ENCODE data around the gene NELL2.
"Not testable (repeated sequence)": the region's sequence is repeated elsewhere in the genome, so short reads cannot be mapped to it uniquely, and the experiment has no call there.

NELL2 gene

DNA sequence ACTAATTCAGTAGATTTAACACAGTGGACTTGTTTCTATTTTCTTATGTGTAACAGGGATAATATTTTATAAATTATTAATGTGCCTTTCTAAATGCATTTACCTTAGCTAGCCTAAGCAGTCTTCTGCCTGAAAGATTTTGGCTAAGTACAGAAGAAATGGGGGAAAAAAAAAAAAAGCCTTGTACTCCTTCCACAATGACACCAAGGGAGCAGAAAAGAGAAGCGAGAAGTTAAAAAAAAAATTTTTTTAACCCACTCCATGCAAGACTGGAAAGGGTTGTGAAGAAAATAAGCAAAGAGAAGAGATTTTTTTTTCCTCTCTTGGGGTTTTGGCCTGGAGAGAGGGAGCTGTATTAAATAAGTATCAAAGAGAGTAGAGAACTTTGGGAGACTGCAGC, 28.7 kb downstream of the NELL2 start:
- DNase-seq, result no peak

DNA sequence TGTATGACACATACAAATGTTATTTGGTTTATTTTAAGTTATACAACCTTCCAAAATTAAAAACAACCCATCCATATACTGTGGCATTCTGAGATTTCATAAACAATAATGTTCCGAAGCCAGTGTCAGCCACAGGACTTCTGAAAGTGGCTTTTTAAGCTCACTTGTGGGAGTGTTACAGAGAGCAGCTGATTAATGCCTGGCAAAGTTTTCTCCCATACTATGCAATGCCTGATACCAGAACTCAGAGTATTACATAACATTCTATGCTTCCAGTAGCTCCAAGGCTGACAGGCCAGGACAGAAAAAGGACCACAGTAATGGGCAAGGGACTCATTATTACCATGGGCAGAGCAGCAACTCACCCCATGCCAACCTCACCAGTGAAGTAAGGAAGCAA, 29.3 kb downstream of the NELL2 start:
- no peak for DNase-seq

DNA sequence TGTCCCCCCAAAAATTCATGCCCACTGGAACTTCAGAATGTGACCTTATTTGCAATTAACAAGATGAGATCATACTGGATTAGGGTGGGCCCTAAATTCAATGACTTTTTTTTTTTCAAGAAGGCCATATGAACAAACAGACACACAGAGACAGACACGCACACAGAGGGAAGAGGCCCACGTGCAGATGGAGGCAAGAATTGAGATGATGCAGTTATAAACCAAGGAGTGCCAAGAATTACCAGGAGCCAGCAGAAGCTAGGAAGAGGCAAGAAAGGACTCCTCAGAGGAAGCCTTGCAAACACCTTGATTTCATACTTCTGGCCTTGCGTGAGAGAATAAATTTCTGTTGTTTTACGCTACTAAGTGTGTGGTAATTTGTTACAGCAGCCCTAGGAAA, 33.4 kb downstream of the NELL2 start:
- DNase-seq, result no peak

DNA sequence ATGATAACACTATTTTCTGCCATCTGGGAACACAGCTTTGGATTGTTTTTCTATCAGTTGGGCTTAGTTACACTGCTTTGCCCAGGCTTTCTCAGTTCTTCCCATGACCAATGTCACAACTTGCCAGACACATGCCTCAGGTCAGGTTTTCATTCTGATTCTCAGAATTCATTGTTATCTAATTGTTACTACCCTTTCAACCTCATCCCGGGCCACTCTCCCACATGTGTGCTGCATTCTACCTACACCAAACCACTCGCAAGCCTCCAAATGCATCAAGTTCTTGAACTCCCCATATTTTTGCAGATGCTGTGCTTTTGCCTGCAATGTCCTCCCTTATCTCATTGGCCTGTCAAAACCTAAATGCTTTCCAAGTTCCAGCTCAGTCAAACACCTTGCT, 36.3 kb downstream of the NELL2 start:
- DNase-seq, result no peak

DNA sequence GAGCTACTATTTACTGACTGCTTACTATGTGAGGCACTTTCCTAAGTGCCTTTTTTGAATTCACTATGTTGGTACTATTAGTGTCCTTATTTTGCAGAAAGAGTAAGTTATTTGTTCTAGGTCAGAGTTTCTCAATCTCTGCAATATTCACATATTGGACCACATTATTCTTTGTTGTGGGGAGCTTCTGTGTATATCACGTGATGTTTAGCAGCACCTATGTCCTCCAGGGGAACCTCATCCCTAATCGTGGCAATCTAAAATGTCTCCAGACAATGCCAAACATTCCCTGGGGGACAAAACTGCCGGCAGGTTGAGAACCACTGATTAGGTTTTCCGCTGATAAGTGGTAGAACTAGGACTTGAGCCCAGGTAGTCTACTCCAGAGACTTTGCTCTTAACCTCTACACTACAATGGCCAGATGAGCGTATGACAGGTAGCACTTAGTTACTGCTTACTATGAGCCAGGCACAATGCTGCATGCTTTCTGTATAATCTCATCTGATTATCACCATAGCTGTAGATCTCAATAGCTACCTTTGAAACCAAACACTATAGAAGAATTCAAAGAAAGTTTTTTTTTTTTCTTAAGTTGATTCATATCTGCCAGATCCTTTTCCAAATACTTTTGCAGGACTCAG, 38.9 kb downstream of the NELL2 start:
- no peak for DNase-seq

DNA sequence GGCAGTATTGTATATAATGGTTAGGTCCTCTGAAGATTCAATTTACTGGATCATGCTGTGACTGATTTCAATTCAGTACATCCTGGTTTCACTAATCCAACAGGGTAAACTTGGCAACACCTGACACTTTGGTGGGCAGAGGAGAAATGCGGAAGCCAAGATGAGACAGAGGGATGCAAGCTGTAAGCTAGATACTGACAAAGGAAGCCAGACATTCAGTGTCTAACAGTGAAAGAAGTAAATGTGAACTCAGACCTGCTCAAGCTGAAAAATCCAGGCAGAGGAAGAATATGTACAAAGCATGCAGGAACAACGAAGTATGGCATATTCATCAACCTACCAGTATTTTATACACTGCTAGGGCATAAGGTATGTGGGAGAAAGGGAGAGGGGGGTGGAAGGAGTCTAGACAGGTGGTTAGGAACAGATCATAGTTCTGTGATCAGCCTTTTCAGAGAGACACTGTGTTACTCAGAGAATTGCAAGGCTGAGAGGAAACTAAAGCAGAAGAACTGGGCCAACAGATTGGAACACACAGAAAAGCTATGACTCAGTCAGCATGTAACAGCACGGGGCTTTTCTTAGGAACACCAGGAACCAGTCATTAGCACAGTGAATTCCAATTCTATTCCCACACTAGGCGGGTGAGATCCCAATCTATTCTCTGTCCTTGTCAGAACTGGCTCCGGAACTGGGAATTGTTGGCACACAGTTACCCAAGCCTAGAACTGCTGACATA, 40.3 kb downstream of the NELL2 start:
- DNase-seq, result no peak

DNA sequence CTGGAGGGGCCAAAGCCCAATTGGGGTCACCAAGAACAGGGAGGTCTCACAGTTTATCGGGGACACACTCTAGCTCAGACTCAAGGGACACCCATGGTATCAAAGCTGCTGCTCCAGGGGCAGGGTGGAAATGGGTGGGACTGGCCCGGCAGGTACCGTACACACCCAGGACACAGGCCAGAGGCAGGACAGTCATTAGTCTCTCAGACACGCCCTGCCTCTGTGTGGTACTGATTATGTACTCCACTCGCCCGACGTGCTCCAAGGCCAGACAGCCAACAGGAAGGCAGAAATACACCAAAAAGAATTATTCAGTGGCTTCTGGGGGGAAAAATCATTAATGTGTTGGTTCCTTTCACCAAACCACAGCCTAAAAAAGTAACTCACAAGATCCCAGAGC, 41.1 kb downstream of the NELL2 start:
- DNase-seq, result not testable (repeated sequence)

DNA sequence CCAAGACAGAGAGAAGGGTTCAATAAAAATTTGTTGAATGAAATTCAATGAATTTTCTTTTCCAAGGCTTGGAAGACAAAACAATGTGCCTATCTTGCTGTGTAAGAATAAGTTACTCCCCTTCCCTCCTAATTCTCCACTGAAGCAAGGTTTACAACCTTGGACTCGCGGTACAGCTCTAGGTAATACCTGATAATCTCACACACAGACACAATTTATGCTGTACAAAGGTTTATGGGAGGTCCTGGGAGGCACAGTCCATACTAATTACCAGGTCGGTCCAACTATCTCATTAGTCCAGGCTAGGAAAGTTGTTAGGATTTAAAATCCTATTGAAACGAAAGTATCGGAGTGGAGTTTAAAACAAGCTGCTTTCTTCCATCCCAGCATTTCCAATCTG, 42.6 kb downstream of the NELL2 start:
- no peak for DNase-seq

DNA sequence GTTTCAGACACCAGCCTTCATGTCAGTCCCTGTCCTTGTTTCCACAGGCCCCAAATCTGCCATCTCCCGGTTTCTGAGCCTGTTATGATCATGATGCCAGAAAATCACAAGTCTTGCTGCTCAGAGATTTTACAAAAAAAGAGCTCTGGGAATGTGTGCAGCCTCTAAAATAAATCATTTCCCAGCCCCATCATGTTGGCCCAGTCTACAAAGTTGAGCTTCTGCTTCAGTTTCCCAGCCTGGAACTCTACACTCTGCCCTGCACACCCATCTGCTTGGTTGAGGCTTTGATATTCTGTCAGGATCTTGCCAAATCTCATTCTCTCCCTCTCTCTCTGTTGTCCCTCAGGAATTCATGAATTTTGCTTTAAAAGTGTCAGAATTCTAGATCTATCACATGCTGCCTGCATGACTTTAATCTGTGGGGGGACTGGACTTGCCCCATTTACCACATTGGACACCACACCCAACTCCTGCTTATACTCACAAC, 45.5 kb downstream of the NELL2 start:
- DNase-seq, result no peak

DNA sequence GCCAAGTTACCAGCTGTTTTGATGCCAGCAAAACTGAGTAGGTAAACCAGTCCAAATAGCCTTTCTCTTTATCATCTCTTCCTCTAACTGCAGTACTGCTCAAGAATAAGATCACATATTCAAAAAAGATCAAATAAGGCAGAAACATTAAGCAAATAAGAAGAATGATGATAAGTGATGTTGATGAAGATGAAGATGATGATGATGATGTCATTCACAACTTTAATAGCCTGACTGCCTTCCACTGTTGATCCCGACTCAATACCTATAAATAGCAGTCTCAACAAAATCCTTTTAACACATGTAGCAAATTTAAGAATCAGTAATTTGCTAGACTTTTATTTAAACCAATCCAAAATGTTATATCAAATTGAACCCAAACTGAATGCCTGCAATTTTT, 47.1 kb downstream of the NELL2 start:
- no peak for DNase-seq

DNA sequence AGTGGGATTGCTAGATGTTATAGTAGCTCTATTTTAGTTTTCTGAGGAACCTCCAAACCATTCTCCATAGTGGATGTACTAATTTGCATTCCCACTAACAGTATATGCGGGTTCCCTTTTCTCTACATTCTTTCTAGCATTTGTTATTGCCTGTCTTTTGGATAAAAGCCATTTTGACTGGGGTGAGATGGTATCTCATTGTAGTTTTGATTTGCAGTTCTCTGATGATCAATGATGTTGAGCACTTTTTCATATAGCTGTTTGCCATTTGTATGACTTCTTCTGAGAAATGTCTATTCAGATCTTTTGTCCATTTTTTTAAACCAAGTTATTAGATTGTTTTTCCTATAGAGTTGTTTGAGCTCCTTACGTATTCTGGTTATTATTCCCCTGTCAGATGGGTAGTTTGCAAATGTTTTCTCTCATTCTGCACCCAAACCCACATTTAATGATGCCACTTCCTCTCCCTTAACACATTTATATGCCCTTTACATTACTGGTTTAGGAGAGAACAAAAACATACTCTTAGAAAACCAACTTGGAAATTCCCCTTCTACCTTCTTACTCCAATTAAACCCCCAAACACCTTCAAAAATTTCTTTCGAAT, 48.2 kb downstream of the NELL2 start:
- no peak for DNase-seq

DNA sequence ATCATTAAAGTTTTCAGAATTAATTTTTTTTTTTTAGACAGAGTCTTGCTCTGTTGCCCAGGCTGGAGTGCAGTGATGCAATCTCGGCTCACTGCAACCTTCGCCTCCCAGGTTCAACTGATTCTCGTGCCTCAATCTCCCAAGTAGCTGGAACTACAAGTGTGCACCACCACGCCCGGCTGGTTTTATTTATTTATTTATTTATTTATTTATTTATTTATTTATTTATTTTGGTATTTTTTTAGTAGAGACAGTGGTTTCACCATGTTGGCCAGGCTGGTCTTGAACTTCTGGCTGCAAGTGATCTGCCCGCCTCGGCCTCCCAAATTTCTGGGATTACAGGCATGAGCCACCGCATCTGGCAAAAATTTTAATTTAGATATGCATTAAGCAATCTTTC, 54.4 kb downstream of the NELL2 start:
- not testable (repeated sequence) for DNase-seq

DNA sequence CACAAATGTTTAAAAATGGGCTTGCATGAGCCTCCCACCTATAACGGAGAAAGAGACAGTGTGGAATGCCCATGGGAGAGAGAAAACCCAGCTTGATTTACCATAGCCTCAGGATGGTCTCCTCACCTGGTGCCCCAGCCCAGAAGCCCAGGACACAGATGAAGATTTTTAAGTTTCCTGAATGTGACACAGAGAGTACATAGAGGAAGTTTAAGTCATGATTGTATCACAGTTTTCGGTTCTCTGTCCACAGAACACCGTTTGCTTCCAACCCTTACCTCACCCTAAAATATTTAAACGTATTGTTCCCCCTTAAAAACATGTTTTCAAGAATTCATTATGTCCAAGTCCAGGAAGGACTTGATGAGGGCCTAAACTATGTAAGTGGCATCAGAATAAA, 56.2 kb downstream of the NELL2 start:
- no peak for DNase-seq

DNA sequence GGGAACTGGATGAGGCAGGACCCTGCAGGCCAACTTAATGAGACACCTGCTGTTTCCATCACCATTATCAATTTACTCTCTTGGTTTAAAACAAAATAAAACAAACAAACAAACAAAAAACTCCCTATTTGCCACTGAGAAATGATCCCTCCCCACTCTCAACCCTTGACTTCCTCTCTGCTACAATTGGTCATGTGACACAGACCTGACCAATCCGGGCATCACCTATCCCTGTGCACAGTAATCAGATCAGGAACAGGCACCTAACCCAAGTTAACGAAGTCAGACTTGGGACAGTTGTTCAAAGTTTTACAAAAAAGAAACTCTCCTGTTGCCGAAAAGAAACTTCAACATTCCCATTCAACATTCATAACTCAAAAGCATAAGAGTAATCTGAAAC, 58.4 kb downstream of the NELL2 start:
- DNase-seq, result no peak

DNA sequence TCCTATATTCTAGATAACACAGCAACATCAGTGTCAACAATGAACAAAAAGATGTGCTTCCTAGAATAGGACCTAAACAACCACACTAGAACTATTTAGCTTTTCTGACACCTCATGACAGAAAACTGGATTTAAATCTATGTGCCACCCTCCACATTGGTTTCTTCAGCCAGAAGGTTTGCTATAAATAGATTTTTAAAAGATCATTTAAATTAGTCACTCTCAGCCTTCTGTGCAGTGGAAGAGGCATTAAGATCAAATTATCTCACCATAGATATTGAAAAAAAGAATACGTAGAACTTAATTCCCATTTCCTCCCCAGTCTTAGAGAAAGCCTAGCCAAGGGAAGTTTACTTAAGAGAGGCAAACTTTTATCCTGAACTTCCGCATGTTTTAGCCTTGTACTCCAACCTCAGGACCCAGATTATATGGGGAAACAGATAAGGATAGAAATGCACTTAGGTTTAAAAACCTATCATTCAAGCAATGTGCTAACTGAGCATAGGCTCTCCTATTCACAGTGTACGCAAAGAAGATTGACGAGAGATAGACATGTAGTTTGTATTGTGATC, 59.6 kb downstream of the NELL2 start:
- DNase-seq, result no peak

DNA sequence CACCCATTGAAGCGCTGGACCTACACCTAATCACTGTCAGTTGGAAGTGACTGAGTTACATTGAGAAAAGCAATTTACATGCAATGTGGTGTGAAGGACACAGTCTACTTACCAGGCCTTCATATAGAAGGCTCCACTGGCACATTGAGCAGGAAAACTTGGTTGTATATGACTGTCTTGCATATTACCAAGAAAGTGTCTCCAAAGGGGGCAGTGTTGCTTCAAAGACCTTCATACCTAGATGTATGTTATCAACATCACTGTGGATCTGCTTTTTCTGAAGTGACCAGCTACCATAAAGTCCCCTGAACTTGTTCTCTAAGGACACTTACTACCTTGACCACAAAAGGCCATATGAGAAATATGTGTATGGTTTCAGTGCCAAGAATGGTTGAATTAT, 64.1 kb downstream of the NELL2 start:
- DNase-seq, result no peak

DNA sequence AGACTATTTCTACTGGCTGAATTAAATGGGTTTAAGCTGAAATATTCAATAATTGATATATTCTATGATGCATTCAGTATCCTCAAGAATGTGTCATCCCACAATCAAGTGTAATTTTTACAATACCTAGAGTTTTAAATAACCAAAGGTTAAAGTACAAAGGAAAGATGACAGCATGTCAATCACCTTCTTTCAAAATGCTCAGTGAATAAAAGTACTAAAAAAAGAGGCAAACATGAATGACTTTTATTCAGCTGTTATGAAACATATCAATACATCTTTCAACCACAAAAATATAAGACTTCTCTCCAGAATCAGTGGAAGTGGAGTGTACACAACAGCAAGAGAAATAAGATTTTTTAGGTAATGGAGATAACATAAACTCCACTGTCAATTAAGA, 72.0 kb downstream of the NELL2 start:
- no peak for DNase-seq

DNA sequence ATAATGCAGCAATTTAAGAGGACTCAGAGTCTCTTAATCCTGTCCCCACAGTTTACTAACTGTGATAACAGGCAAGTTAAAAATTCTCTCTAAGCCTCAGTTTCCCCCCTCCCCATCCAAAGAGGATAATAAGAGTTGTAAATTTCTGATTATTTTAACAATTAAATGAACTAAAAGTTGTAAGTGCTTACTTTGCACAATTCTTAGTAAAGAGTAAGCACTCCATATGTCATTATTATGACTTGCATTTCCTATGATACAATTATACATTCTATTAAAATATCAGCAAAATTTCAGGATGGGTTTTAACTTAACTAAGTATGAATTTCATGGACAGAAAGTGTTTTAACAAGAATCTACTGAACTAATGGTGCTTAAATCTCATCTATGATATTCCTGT, 80.1 kb downstream of the NELL2 start:
- no peak for DNase-seq

DNA sequence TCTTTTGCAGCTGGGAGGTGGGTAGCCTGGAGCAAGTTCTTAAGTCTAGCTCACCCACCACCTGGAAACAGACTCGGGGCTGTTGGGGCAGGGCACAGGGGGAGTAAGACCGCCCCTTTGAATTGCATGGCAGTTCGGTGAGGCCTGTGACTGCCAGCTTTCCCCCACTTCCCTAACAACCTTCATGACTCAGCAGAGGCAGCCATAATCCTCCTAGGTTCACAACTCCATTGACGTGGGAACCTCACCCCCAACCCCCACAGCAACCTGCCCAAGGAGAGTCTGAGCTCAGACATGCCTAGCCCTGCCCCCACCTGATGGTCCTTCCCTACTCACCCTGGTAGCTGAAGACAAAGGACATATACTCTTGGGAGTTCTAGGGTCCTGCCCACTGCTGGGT, 87.4 kb downstream of the NELL2 start:
- no peak for DNase-seq

DNA sequence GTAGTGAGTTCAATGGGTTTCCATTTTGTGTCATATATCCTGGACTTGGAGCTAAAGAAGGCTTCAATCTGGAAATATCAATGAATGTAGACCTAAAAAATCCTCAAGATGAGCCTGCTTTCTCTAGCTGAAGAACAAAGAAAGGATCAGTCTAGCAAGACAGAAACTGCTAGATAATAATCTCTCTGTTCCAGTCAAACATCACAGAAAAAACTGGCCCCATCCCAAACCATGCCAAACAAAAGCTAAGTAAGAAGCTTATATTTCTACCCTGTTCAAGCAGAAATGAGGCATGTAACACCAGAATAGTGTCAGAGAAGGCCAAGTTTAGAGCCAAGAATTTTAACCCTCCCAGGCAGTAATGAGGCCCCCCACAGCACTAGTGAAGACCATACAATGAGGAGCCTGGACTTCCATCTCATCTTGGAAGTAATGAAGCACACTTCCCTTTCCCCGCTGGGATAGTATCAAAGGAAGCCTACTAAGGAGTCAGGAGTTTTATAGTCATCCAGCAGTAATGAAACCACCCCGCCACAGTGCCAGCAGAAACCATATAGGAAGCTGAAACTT, 95.8 kb downstream of the NELL2 start:
- DNase-seq, result no peak

DNA sequence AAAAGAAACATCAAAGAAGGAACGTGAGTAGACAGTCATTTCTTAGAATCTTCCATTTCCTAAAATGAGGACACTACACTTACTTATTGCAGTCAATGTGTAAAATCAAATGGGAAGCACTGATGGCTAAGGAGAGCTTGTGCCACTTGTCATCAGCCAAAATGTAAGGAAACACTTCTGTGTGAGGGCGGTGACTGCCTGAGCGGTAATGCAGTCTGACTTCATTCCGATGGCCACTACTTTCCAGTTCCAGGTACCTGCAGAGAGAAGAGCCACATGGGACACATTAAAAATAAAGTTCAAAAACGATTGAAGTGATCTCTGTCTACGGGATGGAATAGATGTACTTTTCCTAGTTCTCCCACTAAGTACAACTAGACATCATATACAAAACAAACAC, 96.3 kb downstream of the NELL2 start:
- no peak for DNase-seq

DNA sequence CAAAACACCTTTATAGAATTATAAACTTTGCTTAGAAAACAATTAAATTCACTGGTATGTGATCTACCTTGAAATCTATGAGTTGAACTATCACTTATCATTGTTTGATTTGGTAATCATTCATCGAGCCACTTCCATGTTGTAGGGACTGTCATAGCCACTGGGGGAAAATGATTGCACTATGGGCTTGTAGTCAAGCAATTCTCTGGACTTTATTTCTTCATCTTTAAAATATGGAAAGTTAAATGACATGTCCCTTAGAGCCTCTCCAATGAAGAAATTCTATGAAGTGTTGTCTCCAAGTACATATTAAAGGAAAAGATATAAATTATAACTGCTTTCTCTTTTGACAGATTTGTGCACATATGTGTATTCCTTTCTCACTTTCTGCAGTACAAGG, 97.3 kb downstream of the NELL2 start:
- no peak for DNase-seq

DNA sequence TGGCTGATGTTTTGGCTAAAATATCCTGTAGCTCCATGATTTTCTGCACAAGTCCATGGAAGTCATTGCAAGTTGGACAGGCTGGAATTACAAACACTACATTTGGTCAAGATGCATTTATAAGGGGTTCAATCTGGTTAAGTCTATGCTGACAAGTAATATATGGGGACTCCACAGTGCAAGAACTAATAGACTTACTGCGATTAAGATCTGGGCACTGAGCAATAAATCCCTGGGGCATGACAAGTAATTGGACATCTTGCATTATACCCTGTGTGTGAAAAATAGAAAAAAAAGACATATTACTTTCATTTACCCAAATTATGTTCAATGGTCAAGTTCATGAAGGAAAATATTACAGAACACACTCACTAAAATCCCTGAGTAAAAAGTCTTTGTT, 99.1 kb downstream of the NELL2 start:
- no peak for DNase-seq

DNA sequence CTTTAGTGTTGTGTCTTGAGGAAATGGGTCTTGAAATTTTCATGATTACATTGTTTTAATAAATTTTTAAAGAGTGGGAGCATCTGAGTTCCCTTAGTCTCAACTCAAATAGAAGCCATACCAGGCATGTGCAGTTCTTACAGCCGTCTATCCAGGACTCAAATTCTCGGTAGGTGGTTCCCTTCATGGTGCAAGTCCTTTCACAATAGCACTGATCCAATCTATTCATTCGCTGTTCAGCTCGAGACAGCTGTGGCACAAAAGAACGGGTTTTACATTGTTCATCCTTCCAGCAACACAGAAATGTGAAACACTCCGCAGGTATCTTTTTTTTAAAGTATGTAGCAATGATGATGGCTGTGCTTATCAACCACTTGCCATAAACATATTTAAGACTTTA, 100.2 kb downstream of the NELL2 start:
- DNase-seq, result no peak
